Measurements from ENCODE around the gene FH. TPM values are rescaled to one million over a fixed set of nuclear protein-coding genes. Genes with fewer than 3 reads are reported as not detected.

Gene FH
- total RNA-seq, 1 experiment from 2014 or later: 147 TPM

DNA sequence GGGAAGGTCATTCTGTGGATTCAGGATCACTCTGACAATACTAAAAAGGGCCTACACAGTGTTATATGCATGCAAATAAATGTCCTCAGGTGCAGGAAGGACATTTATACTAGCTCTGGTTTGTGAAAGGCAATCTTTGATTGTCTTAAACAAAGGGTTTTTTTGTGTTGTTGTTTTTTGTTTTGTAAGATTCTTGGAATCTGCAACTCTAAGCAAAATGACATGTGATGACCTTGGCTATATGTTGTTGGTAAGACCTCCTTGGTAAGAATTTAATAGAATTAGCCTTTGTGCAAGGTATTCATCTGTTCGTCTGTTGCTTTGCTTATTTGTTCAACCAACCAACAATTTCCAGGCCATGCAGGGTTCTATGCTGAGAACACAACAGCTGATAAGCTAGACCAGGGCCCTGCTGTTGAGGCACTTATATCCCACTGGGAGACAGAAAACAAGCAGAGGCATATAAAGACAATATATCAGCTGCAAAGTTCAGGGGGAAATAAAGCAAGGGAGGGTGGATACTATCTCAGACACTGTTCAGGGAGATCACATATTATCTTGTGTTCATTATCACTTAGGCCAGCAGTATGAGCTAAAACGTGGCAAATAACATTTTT lies 60.3 kb downstream of the FH start:
- no peak for DNase-seq (ENCODE audit: low read depth)

DNA sequence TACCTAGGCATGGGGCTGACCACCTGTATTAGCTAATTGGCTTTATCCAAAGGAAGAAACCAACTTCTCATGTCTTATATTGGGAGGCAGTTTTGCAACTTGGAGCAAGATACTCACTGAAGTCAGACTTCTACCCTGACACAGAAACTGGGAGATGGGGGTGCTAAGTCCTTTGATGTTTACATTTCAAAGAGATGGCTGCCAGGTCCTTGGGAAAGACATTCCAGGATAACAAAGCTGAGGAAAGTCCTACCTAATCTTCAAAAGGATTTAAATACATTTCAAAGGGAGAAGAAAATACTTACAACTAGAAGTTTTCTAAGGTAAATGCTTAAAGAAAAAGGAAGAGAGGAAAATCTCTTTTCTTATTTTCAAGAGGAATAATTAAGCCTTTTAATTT lies 62.1 kb downstream of the FH start:
- no peak for DNase-seq (ENCODE audit: low read depth)

DNA sequence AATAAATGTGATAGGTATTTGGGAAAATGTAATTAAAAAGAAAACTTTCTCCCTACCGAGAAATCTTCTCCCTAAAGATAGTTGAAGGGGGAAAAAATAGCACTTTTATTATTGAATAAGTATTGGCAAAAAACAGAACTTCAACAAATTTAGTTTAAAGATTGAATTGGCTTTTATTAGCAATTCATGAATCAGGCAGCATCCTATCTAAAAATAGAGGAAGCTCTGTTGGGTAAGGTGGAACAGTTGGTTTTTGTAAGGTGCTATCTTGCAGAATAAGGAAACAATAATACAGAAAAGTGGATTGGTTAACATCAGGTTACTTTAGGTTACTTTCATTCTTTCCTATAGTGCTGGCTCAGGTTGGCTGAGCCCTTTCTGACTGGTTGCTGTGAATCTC lies 62.8 kb downstream of the FH start:
- DNase-seq (ENCODE audit: low read depth): no peak

DNA sequence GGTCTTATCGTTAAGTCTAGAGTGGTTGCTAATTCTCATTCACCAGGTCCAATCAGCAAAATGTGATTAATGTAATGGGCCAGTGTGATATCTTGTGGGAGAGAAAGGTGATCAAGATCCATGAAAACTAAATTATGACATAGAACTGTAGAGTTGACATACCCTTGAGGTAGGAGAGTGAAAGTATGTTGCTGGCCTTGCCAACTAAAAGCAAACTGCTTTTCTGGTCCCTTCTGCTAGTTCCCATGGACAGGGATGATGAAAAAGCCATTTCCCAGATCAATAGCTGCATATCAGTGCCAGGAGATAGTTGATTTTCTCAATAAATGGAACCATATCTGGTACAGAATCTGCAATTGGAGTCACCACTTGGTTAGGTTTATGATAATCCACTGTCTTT lies 65.8 kb downstream of the FH start:
- DNase-seq (ENCODE audit: low read depth): no peak

DNA sequence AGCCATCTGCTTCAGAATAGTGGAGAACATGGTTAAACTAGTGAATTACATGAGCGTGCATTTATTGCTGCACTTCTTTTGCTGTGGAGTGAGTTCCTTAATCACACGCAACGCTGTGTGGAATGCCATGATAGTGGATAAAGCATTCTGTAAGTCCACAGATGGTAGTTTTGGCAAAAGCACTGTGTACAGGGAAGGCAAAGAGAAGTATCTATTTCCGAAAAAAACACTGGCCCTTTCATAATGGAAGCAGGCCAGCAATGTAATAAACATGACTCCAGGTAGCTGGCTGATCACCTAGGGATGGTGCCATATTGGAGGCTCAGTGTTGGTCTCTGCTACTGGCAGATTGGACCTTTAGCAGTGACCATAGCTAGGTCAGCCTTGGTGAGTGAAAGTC lies 67.6 kb downstream of the FH start:
- DNase-seq (ENCODE audit: low read depth): no peak

Other genes with a start within 250 kb of the FH start
- 4.5 and 7.4 TPM in 2 replicates for gene RGS7, start 162.6 kb downstream of the FH start, total RNA-seq (2014; rRNA removed; shearing (Covaris generic))
- gene KMO, start 12.6 kb upstream of the FH start, total RNA-seq (2014; rRNA removed; shearing (Covaris generic)): 0.27 TPM in 1 of 2 replicates, not detected in the other
- 11.9 and 16.9 TPM in 2 replicates for gene CHML, start 120.6 kb upstream of the FH start, total RNA-seq (2014; rRNA removed; shearing (Covaris generic))
- gene OPN3, start 120.6 kb upstream of the FH start, total RNA-seq (2014; rRNA removed; shearing (Covaris generic)): 30.2 and 30.8 TPM in 2 replicates
- gene WDR64, start 132.5 kb upstream of the FH start, total RNA-seq (2014; rRNA removed; shearing (Covaris generic)): not detected in 2 replicates